HG03159 (cell line): Measurements from ENCODE around the gene POLR2J3.
"Not testable (repeated sequence)": the region's sequence is repeated elsewhere in the genome, so short reads cannot be mapped to it uniquely, and the experiment has no call there.

ENCODE experiments used
- ATAC-seq: cut with Tn5 transposase; IDR thresholded peaks from one replicate; pipeline ENCODE4 v1.9.1; 2021; ENCODE audit warnings: mild to moderate bottlenecking, moderate library complexity; ENCODE audit not compliant: unreplicated experiment

The POLR2J3 gene

DNA sequence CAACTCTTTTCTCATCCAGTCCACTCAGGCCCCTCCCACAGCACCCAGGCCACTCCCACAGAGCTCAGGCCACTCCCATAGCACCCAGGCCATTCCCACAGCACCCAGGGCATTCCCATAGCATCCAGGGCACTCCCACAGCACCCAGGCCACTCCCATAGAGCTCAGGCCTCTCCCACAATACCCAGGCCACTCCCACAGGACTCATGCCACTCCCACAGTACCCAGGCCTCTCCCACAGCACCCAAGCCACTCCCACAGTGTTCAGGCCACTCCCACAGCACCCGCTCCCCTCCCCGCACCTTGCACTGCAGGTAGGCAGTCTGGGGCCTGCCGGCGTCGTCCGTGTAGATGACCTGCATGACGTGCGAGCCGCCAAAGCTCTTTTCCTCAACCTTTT, 17.5 kb upstream of the POLR2J3 start:
- peak; percentile 50 for ATAC-seq

GRCh38 chr7:102583495-102583894, 11.1 kb upstream of the POLR2J3 start:
- ATAC-seq, result not testable (repeated sequence)

- not testable (repeated sequence) for ATAC-seq
Measured at GRCh38 chr7:102581722-102582121, 9.3 kb upstream of the POLR2J3 start.

- ATAC-seq, result not testable (repeated sequence)
Measured at GRCh38 chr7:102578486-102578885, 6.1 kb upstream of the POLR2J3 start.

- not testable (repeated sequence) for ATAC-seq
Measured at GRCh38 chr7:102577315-102578240, 5.2 kb upstream of the POLR2J3 start.

DNA sequence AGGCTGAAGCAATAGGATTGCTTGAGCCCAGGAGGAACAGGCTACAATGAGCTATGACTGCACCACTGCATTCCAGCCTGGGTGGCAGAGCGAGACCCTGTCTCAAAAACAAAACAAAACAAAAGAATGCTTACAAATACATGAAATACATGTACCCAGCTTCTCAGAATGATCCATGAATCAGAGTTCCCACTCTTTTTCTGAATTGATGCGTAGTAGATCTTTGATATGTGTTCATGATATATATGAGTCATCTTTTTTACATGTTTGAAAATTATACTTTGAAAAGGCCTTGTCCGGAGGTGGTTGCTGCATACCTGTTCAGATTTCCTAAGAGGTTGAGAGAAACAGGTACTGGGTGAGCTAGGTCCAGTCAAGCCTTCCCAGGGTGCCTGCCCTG, 4.0 kb upstream of the POLR2J3 start:
- not testable (repeated sequence) for ATAC-seq

DNA sequence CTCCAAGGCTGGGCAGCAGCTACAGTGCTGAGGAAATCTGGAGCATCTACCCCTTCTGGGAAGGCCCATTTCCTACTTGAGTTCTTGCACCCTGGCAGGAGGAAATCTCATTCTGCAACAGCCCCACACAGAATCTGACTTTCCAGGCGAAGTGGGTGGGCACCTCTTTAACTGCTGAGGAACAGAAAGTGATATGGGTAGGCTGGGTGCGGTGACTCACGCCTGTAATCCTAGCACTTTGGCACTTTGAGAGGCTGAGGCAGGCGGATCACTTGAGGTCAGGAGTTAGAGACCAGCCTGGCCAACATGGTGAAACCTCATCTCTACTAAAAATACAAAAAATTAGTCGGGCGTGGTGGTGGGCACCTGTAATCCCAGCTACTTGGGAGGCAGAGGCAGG, 2.2 kb upstream of the POLR2J3 start:
- ATAC-seq, result not testable (repeated sequence)

DNA sequence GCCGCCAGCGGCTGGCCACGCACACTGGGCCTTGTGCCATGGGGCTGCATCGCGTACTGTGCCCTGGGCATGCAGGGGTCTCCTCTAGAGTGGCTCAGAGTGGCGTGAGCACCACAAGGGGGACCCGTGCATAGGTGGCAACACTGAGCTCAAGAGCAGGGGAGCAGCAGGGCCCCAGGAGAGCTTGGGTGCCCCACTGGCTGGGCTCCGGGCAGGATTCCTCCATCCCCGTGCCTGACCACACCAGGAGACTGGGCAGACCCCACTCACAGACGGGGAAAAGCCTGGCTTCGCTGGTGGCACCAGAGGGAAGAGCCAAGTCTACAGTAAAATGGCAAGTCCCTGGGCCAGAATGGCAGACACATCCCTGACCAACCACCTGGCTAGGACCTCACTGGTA, 3.8 kb downstream of the POLR2J3 start:
- not testable (repeated sequence) for ATAC-seq

DNA sequence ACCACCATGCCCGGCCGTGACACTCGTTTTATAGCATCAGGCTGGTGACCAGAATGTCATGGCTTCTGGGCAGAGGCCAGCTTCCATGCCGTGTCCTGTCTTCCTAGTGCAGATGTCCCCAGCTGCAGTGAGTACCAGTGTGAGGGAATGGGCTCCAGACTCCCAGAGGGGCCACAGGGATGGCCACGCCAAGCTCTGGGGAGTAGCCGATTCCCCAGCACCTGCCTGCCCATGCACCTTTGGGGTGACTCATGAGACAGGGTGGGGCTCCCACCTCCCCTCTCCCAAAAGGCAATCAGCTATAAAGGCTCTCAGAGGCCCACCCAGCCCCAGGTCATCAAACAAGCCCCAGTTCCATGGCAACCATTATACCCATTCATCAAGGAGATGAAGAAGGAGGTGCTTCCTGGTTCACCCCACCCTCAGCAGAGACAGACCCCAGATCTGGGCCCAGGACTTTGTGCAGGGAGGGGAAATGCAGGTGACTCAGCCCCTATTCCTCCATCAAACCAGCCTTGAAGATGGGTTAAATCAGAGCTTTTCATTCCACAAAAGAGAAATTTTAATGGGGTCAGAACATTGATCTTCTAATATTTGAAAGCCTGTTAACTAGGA, 21.5 kb downstream of the POLR2J3 start, which contains the start of gene SPDYE2:
Gene SPDYE2 (plus strand): TSS at position 419 of the 615 bp plus-strand sequence. CDS start 2,030 bp downstream, outside the sequence.
- ATAC-seq, result not testable (repeated sequence)

DNA sequence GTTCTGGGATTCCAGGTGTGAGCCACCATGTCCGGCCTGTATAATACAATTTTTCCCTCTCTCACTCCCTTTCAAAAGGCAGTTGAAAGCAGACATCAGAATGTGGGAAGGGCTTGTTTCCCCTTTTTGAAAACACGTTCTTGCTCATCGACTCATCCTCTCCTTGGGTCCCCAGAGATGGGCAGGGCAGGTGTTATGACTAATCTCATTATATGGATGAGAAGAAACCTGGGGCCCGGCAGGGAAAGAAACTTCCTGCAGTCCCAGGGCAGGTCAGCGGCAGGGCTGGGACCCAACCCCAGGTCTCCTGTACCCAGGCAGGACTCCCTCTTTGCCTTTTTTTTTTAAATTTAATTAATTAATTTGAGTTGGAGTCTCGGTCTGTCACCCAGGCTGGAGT, 26.0 kb downstream of the POLR2J3 start:
- ATAC-seq, result peak; percentile 88

DNA sequence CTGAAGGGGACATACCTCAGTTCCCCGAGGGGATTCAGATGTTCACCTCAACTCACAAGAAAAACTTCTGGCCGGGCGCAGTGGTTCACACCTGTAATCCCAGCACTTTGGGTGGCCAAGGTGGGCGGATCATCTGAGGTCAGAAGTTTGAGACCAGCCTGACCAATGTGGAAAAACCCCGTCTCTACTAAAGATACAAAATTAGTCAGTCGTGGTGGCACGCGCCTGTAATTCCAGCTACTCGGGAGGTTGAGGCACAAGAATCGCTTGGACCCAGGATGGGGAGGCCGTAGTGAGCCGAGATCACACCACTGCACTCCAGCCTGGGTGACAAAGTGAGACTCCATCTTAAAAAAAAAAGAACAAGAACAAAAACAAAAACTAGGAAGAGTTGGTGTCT, 27.1 kb downstream of the POLR2J3 start:
- not testable (repeated sequence) for ATAC-seq

DNA sequence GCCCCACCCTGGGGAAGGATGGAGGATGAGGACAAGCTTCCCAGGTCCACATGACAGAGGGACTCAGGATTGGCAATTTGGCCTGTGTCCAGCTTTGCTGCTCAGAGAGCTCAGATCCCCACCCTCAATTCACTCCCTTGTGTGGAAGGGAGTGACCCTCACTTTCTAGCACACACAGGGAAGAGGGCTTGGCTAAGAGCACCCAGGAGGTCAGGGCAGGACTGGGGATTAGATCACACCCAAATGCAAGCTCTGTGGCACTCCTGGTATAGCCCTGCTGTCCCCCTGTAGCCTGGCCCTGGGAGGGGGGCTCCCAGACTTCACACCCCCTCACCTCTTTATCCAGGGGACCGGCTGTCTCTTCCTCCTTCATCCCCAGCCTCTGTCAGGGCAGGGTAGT, 28.0 kb downstream of the POLR2J3 start:
- not testable (repeated sequence) for ATAC-seq

DNA sequence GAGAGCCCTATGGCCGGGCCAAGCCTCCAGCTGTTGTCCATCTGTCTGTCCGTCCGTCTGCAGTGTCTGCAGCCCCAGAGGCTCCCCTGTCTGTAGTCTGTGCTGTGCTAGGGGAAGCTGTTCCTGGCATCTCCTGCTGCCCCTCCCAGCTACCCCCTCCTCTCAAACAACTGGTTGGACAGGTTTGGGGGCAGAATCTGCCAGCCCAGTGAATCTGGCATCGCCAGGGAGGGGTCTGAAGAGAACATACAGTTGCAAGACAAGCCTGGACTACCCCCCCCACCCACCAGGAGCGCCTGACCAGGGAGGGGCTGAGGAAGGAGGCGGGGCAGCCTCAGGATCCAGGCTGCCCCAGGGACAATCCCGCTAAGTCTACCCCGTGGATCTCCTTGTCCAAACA, 28.8 kb downstream of the POLR2J3 start, which contains the start of gene UPK3BL2:
Gene UPK3BL2 (minus strand): TSS at position 101 of the 400 bp plus-strand sequence. CDS start 60 bp downstream, at position 41.
- not testable (repeated sequence) for ATAC-seq

DNA sequence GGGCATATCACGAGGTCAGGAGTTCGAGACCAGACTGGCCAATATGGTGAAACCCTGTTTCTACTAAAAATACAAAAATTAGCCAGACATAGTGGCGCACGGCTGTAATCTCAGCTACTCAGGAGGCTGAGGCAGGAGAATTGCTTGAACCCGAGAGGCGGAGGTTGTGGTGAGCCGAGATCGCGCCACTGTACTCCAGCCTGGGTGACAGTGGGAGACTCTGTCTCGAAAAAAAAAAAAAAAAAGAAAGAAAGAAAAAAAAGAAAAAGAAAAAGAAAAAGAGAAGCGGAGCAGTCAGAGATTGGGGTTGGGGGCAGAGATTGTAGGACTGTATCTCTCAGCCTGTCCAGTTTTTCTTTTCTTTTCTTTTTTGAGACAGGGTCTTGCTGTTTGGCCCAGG, 29.6 kb downstream of the POLR2J3 start:
- not testable (repeated sequence) for ATAC-seq

DNA sequence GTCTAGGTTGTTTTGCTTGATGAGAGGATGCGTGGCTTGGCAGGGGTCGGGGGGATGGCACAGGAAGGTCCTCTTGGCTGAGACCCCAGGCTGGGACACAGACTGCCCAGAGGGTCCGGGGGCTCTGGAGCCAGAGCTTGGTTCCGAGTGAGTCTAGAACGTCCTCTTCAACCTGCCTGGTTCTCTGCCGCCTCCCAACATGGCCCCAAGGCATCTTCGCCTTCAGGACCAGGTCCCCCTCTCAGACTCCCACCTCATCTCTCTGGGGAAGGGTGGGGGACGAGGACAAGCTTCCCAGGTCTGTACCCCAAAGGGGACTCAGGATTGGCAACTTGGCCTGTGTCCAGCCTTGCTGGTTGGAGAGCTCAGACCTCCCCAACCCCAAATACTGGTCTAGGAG, 30.3 kb downstream of the POLR2J3 start:
- not testable (repeated sequence) for ATAC-seq

- not testable (repeated sequence) for ATAC-seq
Measured at GRCh38 chr7:102540604-102541003, 31.8 kb downstream of the POLR2J3 start.

DNA sequence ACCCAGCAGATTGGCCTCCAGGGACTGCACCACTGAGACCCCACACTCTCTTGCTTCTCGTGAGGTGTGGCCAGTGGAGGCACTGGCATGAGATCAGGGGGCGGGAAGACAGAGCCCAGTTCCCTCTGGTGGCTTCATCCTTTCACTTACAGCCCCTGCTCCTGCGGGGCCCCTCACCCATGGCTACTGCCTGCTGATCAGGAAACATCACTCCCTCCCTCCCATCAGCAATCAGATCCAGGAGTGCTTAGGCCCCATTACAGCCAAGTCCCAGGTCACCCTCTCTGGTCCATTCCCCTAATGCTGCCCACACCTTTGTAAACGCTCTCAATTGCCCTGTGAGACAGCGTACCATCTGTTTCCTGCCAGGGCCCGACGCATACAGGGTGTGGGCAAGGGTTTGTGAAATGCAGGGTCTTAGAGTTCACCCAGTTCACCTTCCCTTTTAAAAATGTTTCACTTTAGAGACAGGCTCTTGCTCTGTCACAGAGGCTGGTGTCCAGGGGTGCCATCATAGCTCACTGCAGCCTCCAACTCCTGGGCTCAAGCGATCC, 37.2 kb downstream of the POLR2J3 start:
- not testable (repeated sequence) for ATAC-seq

DNA sequence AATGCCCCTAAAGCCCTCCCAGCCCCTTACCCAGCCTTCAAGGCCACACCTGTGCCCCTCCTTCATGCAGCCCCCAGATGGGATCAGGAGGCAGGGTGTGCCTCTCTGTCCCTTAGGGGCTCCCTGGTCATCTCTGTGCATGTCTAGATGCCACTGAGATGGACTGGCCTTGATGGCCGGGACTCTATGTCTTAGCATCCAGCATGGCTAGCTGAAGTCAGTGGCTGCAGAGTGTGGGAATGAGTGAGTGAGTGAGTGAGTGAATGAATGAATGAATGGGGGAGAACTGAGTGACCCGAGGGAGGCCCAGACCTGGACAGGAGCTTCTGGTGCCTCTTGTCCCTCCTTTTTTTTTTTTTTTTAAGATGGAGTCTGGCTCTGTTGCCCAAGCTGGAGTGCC, 40.3 kb downstream of the POLR2J3 start:
- not testable (repeated sequence) for ATAC-seq

DNA sequence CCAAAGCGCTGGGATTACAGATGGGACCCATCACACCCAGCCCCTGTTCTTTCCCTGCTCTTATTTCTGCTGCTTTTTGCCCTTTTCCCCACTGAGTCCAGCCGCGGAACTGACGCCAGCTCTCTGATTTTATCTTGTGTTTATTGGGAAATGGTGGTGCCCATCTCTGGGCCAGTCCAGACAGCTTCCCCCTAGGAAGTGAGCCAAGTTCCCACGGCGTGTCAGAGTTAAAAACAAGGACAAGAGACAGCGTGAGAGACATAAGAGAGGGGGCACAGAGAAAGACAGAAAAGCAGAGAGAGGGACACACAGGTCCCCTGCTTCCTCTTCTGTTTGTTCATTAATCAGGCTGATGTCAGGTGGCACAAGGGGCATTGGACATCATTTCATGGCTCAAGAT, 40.8 kb downstream of the POLR2J3 start:
- not testable (repeated sequence) for ATAC-seq

GRCh38 chr7:102527822-102528793, 44.3 kb downstream of the POLR2J3 start:
- not testable (repeated sequence) for ATAC-seq
